ENCODE data around the gene DNAL1.

Gene DNAL1

DNA sequence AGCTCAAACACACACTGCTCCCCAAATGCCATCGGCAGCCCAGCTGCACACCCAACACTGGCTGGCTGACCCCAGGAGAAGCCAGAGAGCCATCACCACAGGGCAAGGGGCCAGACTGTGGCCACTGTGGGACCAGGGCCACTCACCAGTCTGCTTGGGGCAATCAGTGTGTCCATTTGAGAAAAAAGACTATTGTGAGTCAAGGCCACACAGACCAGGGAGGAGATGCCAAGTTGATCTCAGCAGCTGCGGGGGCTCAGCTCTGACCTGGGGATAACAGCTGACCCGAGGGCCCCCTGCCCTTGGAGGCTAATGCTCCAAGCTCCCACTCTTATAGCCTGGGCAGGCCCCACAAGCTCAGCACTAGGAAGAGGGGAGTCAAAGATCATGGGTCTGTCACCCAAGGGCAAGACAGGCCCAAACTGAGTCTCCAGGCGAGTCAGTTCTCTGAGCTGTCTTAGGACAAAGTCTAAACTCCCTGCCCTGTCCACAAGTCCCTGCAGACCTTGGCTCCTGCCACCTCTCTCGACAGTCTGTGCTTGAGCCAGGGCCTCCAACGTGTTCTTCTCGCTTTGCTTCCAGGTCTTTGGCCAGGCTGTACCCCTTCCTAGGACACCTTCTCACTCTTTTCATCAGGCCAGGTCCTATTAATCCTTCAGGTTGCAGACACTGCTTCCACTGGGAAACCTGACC is 99.5 kb downstream of the DNAL1 start:
- no peak for DNase-seq (ENCODE audit: low read depth in 2 of 2)

DNA sequence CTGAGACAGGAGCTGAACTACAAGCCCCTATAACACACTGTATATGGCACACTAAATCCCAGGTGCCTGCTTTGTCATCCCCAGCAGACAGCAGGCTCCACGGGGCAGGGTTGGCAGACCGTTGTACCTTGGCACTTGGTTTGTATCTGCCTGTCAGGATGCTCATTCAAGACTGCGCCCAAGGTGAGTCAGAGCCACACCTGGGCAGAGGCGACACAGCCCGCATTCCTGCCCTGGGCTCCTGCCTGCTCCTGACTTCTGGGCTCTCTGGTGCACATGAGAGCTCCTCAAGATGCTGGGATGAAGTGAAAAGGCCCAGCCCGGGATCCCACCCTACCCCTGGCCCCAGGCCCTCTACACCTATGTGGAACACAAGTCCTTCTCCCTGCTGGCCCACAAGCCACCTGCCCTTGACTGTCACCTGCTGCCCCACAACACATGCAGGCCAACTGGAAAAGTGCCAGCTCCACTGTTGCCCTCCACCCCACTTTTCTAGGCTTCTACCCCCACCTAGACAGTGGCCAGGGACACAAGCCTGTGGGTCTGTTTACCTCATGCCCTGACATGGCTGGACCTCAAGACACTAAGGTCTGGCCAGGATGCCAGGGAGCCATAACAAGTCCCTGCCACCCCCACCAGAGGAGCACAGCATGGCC is 100.2 kb downstream of the DNAL1 start:
- no peak for DNase-seq (ENCODE audit: low read depth in 2 of 2)

DNA sequence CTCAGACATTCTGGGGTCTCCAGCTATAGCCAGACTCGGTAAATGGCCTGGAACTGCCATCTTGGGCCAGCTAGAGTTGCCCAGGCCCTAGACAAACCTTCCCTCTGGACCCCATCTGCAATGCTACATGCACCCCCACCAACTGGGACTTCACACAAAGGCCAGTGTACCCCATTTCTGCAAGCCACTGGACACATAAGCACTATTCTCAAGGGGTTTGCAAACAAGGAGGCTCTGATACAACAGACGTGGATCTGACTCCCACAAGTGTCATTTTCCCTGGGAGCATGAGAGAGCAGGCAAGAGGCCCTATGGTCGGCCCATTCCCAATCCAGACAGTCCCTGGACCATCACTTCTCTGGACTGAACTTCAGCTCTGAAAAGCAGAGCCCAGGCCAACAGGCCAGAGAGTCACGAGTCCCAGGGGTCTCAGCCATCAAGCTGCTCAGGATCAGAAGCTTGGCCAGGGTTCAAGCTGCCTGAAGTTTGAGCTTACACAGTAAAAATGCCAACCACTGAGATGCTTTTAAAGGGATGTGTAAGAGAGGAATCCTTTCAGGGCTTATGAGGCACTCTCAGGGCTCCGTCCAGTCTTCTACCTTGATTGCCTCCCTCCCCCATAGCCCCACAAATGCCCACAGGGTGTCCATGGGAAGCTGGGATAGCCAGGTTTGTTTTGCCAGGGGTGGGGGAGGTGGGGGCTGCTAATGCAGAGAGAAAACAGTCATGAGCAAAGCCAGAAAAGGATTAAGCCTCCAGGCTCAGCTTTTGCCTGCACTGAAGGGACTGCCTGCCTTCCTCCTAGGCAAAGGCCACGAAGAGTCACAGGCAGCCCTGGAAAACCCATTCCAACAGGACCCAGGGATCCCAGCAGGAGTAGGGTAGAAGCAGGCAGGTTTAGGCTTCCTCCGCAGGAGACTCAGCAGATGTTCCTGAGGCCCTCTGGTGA is 101.1 kb downstream of the DNAL1 start:
- no peak for DNase-seq (ENCODE audit: low read depth in 2 of 2)

DNA sequence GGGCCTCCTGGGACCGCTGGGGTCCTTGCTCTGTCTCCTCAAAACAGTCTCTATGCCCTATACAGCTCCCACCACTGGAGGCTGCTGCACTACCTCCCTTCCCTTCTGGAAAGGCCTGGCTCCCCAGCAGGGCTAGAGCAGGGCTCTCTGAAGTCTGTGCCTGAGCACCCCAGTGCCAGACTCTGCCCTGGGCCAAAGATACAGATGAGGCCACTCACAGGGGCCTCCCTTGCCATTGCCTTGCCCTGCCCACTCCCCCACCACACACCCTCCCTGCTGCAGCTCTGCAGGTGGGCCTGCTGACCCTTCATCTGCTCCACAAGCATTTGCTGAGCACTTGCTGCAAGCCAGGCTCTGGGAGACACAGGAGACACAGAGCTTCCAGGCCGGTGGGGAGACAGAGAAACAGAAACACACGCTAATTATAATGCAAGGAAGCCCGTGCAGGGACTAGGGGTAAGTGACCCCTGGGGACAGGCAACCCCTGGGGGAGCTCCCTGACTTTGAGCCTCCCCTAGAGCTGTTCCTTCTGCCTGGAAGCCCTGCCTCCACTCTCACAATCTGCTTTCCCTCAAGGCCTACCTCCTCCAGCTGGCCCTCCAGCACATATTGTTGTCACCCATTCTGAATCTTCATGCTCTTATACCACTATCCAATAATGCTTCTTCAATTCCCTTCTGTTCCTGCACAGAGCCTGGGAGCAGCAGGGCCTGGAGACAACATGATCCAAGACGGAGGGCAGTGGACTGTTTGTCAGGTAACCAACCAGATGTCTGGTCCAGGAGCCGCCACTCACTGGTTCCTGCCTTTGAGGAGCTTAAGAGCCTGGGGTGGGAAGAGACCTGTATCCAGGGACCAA is 102.0 kb downstream of the DNAL1 start:
- DNase-seq (ENCODE audit: low read depth in 2 of 2), result no peak

DNA sequence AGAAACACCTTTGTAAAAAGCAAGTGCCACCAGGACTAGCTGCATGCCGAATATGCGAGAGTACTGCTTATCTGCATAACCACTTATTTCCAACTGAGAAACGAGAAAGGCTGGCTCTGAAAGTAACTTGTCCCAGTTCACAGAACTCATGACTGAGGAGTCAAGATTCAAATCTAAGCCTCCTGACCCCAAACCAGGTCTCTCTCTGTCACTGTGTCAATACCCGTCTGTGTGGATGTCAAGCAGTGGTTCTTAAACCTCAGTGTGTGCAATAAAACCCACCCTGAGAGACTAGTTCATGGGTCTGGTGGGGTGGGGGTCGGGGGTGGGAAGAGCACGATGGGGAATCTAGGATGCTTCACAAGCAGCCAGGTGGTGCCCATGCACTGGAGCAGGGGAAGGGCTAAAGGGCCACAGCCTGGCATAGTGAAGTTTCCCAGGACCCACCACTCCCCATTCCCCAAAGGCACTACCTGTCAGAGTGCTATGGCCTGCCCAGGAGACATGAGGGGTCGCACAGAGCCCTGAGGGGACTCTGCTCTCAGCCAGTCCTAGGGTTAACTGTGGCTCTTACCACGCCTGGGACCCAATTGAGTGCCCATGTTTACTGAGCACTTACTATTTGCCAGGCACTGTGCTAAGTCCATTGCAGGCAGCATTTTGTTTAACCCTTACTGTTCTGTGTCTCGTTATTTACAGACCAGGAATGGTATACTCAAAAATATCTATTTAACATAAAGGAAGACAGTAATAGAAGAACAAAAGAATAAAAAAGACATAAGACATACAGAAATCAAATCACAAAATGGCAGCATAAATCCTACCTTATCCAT is 102.8 kb downstream of the DNAL1 start:
- no peak for DNase-seq (ENCODE audit: low read depth in 2 of 2)

DNA sequence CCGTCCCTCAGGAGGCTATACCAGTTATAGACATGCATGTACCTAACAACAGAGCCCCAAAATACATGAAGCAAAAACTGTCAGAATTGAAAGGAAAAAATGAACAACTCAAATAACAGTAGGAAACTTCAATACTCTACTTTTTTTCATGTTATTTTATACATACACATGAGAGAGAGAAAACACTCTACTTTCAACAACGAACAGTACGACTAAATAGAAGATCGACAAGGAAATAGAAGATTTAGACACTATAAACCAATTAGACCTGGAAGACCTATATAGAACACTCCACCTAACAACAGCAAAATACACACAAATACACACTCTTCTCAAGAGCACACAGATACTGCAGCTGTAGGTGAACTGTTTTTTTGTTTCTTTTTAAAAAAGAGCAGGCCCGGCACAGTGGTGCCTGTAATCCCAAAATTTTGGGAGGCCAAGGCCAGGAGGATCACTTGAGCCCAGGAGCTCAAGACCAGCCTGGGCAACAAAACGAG is 104.1 kb downstream of the DNAL1 start:
- no peak for DNase-seq (ENCODE audit: low read depth in 2 of 2)

DNA sequence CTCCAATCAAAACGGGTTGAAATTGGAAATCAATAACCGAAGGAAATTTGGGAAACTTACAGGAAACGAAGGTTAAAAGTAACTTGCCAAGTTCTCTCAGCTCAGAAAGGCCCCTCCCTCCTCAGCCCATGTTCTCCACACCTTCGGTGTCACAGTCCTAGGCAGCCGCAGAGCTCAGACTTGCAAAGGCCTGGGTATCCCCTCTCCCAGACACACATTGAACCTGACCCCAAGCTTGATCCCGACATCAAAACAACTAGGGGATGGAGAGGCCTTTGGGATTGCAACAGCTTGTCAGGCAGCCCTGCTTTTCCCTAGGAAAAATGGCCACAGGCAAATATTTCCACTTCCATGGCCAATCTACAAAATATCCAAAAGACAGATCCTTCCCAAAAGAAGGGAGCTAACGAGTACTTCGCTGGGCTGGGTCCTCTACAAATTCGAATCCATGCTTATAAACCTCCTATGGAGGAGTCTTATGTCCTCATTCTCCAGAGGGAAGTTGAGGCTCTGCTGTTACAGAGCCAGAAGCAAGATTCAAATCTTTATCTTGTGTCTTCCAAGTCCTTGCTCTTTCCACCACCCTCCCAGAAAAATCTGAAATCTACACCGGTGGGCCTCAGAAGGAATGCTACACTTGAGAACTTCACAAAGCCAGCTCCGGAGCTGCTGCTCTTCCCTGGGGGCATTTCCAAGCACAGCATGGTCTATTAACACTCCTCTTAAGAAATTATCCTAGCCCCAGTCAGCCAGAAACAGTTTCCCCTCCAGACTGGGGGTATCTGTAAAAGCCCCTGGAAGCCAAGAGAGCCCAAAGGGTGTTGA is 105.1 kb downstream of the DNAL1 start:
- DNase-seq (ENCODE audit: low read depth in 2 of 2), result no peak

DNA sequence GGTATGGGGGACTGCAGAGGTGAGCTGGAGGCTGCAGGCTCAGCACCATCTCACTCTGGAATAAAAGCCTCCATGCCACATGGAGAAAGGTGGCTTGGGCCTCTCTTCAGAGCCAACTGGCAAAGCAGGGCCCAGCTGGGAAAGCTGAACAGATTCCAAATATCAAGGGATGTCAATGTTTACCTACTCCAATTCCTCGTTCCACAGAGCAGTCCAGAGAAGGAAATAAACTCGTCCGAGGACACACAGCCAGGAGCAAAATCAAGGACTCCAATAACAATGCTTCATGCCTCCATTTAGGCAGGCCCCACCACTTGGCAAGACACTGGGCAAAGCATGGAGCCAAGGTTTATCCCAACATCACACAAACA is 105.7 kb downstream of the DNAL1 start:
- no peak for DNase-seq (ENCODE audit: low read depth in 2 of 2)

DNA sequence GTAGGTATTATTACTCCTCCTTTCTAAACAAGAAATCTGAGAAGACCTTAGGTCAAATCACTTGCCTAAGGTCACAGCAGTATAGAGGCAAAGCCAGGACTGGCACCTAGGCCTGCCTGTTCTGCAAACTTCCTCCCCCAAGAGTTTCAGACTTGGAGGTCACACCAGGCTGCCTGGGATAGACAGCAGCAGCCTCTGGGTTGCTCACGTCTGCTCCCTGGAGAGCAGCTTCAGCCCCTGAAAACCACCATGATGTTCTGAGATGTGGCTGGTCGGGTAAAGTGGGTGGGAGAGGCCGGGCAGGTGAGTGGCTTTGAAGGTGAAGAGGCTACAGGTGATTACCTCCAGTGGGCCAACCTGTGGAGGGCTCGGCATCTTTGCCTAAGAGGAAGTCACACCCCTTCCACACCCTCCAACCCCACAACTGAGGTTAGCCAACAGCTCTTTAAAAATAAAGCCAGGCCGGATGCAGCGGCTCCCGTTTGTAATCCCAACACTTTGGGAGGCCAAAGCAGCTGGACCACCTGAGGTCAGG is 106.4 kb downstream of the DNAL1 start:
- DNase-seq (ENCODE audit: low read depth in 2 of 2), result no peak

DNA sequence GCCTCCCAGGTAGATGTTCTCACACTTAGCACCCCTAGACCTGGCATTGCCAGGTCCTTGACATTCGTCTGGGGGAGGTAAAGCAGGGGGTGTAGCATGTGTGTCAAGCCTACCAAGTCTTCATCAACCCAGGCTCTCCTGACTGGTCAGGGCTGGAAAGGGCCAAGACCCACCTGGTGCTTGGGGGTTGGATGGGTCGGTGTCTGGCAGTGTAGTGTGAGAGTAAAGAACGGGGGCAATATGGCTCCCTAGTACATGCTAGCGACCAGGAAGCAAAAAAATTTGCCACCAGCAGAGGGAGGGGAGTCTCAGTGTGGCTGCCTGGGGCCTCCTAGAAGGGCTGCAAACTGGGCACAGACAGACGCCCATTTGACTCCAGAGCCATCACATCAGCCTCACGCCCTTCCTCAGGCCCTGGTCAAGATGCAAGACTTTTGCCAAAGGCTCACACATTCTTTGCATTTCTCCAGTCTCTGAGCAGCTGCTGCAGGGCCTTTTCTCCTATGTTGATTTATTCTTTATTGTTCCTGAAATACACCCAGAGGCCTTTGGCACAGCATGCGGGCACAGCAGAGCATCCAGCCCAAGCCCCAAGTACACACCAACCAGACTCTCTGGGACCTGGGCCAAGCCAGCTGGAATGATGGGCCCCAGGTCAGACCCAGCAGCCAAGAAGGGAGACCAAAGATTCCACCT is 107.7 kb downstream of the DNAL1 start:
- no peak for DNase-seq (ENCODE audit: low read depth in 2 of 2)

Measured in stimulated activated CD8-positive, alpha-beta memory T cell treated with anti-CD3 and anti-CD28 coated beads, Interleukin-2, amount 100 ng/mL, for 1 hour (primary cell).